NB4 (cell line): ENCODE data around the gene RANBP3.

ENCODE experiments used
- MYC ChIP-seq: IDR thresholded peaks from 2 replicates; pipeline ENCODE4 v1.6.1; 2011; ENCODE audit warnings: low read depth, low read length
- POLR2A ChIP-seq: IDR thresholded peaks from 2 replicates; pipeline ENCODE4 v1.6.1; 2011; ENCODE audit warnings: mild to moderate bottlenecking; ENCODE audit not compliant: insufficient read length; ENCODE audit errors: extremely low read depth
- TF ChIP-seq, protein P1 (sequence below): IDR thresholded peaks from one replicate; pipeline ENCODE4 v1.5.1; 2012; ENCODE audit warnings: low read depth, low read length

DNA sequence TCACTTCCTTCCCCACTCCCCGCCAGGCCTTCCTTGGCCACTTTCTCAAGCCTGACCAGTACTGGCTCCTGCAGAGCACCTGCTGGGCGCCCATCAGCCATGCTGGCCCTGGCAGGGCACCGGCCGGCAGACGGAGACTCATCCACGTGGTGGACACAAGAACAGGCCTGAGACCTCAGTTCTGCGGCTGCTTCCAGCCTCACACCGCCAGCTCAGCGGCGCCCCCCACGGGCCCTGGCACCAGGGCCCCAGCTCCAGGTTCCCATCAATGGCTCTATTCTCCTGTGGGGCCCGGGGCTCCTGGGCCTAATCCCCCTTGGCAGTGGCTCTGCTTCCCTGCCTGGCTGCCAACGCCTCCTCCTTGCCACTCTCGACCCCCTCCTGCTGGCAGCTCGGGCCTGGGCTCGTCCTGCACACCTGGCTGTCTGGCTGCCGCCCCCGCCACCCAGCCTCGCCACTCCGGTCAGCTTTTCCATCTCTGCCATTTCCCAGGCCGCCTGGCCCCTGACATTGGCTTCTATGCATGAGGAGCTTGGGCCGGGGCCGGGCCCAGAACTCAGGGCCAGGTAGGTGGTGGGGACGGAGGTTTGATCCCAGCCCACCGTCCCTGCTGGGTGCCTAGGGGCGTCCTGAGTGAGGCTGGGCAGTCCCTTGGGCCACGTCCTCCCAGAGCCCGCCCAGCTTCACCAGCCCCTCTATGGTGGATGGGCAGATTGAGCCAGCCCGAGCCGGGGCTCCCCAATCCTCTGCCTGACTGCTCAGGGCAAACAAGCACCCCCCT lies 80.6 kb downstream of the RANBP3 start:
- TF ChIP-seq, protein P1, sequence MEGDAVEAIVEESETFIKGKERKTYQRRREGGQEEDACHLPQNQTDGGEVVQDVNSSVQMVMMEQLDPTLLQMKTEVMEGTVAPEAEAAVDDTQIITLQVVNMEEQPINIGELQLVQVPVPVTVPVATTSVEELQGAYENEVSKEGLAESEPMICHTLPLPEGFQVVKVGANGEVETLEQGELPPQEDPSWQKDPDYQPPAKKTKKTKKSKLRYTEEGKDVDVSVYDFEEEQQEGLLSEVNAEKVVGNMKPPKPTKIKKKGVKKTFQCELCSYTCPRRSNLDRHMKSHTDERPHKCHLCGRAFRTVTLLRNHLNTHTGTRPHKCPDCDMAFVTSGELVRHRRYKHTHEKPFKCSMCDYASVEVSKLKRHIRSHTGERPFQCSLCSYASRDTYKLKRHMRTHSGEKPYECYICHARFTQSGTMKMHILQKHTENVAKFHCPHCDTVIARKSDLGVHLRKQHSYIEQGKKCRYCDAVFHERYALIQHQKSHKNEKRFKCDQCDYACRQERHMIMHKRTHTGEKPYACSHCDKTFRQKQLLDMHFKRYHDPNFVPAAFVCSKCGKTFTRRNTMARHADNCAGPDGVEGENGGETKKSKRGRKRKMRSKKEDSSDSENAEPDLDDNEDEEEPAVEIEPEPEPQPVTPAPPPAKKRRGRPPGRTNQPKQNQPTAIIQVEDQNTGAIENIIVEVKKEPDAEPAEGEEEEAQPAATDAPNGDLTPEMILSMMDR, result no peak
- TF ChIP-seq POLR2A (no peak), MYC (no peak)
